Glutamatergic neuron (in vitro differentiated cells): Measurements from ENCODE around the gene PLXDC2. TPM values are rescaled to one million over a fixed set of nuclear protein-coding genes. Genes with fewer than 3 reads are reported as not detected.

Experiments used
- DNase-seq: peaks from one replicate; pipeline ENCODE4 v3.0.0; 2022
- H3K27ac Mint-ChIP-seq: one replicate; pipeline ENCODE4 v1.8.0; 2020; ENCODE audit warnings: mild to moderate bottlenecking, mixed read lengths, inconsistent platforms; ENCODE audit not compliant: unreplicated experiment
- H3K27me3 Mint-ChIP-seq: one replicate; pipeline ENCODE4 v1.8.0; 2020; ENCODE audit warnings: mild to moderate bottlenecking, moderate library complexity, mixed read lengths, inconsistent platforms; ENCODE audit not compliant: unreplicated experiment
- H3K36me3 Mint-ChIP-seq: one replicate; pipeline ENCODE4 v1.8.0; 2020; ENCODE audit warnings: mild to moderate bottlenecking, mixed read lengths, inconsistent platforms; ENCODE audit not compliant: unreplicated experiment
- H3K4me1 Mint-ChIP-seq: one replicate; pipeline ENCODE4 v1.8.0; 2020; ENCODE audit warnings: mild to moderate bottlenecking, low read depth, mixed read lengths, inconsistent platforms; ENCODE audit not compliant: unreplicated experiment
- H3K4me3 Mint-ChIP-seq: one replicate; pipeline ENCODE4 v1.8.0; 2020; ENCODE audit warnings: mild to moderate bottlenecking, mixed read lengths, inconsistent platforms; ENCODE audit not compliant: unreplicated experiment
- H3K9me3 Mint-ChIP-seq: one replicate; pipeline ENCODE4 v1.8.0; 2020; ENCODE audit warnings: mild to moderate bottlenecking, moderate library complexity, mixed read lengths, inconsistent platforms; ENCODE audit not compliant: unreplicated experiment
- CTCF ChIP-seq: fragments of 200-600 bp; sonication (generic); IDR thresholded peaks from one replicate; pipeline ENCODE4 v1.5.0; 2021; ENCODE audit not compliant: partially characterized antibody, unreplicated experiment
- total RNA-seq: library from RNA; stranded (reverse); fragmentation: NEBNext Ultra II Directional; extraction: Animal tissue kit (Norgen Biotek cat#: 25700); gene quantifications from one replicate; pipeline ENCODE4 v1.2.1, GENCODE V29; 2021; ENCODE audit not compliant: unreplicated experiment

Gene PLXDC2
- total RNA-seq, 1 donor from 2014 or later, result 3.9 TPM

GRCh38 chr10:20303453-20304152, 487.4 kb downstream of the PLXDC2 start:
- Mint-ChIP-seq H3K27ac (no peak overlapping the region), H3K4me1 (no peaks in the 10 kb centered on the region), H3K9me3 (no peaks in the 10 kb centered on the region), H3K36me3 (peaks cover 5% of the 10 kb centered on the region), H3K4me3 (no peak overlapping the region), H3K27me3 (no peaks in the 10 kb centered on the region)
- no peak for TF ChIP-seq CTCF
- DNase-seq, result no peak

GRCh38 chr10:20313665-20314064, 497.4 kb downstream of the PLXDC2 start:
- Mint-ChIP-seq H3K27ac (no peak overlapping the region), H3K4me3 (no peak overlapping the region), H3K36me3 (peaks cover 6% of the 10 kb centered on the region), H3K9me3 (peaks cover 3% of the 10 kb centered on the region), H3K27me3 (no peaks in the 10 kb centered on the region), H3K4me1 (peaks cover under 1% of the 10 kb centered on the region)
- TF ChIP-seq CTCF, result no peak
- DNase-seq, result no peak

- Mint-ChIP-seq H3K36me3 (peaks cover 6% of the 10 kb centered on the region), H3K27me3 (no peaks in the 10 kb centered on the region), H3K4me1 (peaks cover 2% of the 10 kb centered on the region), H3K4me3 (no peak overlapping the region), H3K27ac (no peak overlapping the region), H3K9me3 (peaks cover 3% of the 10 kb centered on the region)
- DNase-seq, result no peak
- TF ChIP-seq CTCF, result no peak
Observed at GRCh38 chr10:20314431-20314830, 498.2 kb downstream of the PLXDC2 start.

- no peak for DNase-seq
- H3K9me3 Mint-ChIP-seq, result no peaks in the 10 kb centered on the region
- TF ChIP-seq CTCF, result no peak
- H3K27ac Mint-ChIP-seq, result no peak overlapping the region
- H3K27me3 Mint-ChIP-seq, result no peaks in the 10 kb centered on the region
- no peaks in the 10 kb centered on the region for H3K36me3 Mint-ChIP-seq
- no peaks in the 10 kb centered on the region for H3K4me1 Mint-ChIP-seq
- no peak overlapping the region for H3K4me3 Mint-ChIP-seq
Observed at GRCh38 chr10:20327954-20328353, 511.7 kb downstream of the PLXDC2 start.

- TF ChIP-seq CTCF, result no peak
- H3K27me3 Mint-ChIP-seq, result no peaks in the 10 kb centered on the region
- H3K9me3 Mint-ChIP-seq, result no peaks in the 10 kb centered on the region
- no peaks in the 10 kb centered on the region for H3K4me1 Mint-ChIP-seq
- no peaks in the 10 kb centered on the region for H3K36me3 Mint-ChIP-seq
- no peak overlapping the region for H3K4me3 Mint-ChIP-seq
- DNase-seq, result no peak
- H3K27ac Mint-ChIP-seq, result no peak overlapping the region
Observed at GRCh38 chr10:20330246-20330645, 514.0 kb downstream of the PLXDC2 start.
